SK-N-SH (cell line): ENCODE measurements around the gene PIK3R1.

ENCODE experiments used
- EP300 ChIP-seq, 2 experiments: IDR thresholded peaks; 2 replicates each; pipeline versions ENCODE4 v1.4.0 to v1.6.1; 2012; ENCODE audit warnings: borderline replicate concordance in 1 of 2, low read depth in 1 of 2, low read length in 1 of 2
- EZH2phosphoT487 ChIP-seq: fragments of 200-600 bp; sonication (generic); IDR thresholded peaks from 2 replicates; pipeline ENCODE4 v1.6.1; 2017; ENCODE audit warnings: low read depth, mixed run types, mild to moderate bottlenecking, antibody characterized with exemption, moderate library complexity, borderline replicate concordance
- JUND ChIP-seq: IDR thresholded peaks from 2 replicates; pipeline ENCODE4 v1.4.0; 2012
- MXI1 ChIP-seq: IDR thresholded peaks from 2 replicates; pipeline ENCODE4 v1.6.1; 2012; ENCODE audit warnings: mild to moderate bottlenecking, low read depth, low read length, improper control_type of control experiment
- RCOR1 ChIP-seq: fragments of 150-350 bp; IDR thresholded peaks from 2 replicates; pipeline ENCODE4 v1.6.1; 2017; ENCODE audit warnings: antibody characterized with exemption, low read length
- SIN3A ChIP-seq: IDR thresholded peaks from 2 replicates; pipeline ENCODE4 v1.6.1; 2012; ENCODE audit warnings: low read depth, mild to moderate bottlenecking, low read length, moderate library complexity, borderline replicate concordance
- TAF1 ChIP-seq: IDR thresholded peaks from 2 replicates; pipeline ENCODE4 v1.6.1; 2012; ENCODE audit warnings: low read depth, mild to moderate bottlenecking, low read length, moderate library complexity, borderline replicate concordance
- TCF12 ChIP-seq: IDR thresholded peaks from 2 replicates; pipeline ENCODE4 v1.4.0; 2012
- YY1 ChIP-seq: IDR thresholded peaks from 2 replicates; pipeline ENCODE4 v1.4.0; 2012; ENCODE audit warnings: low read depth, mild to moderate bottlenecking
- TF ChIP-seq, protein P1 (sequence below): fragments of 200-600 bp; sonication (generic); IDR thresholded peaks from 2 replicates; pipeline ENCODE4 v1.6.1; 2017; ENCODE audit warnings: antibody characterized with exemption, mild to moderate bottlenecking, moderate library complexity
- TF ChIP-seq, protein P2 (sequence below): IDR thresholded peaks from 2 replicates; pipeline ENCODE4 v1.6.1; 2012; ENCODE audit warnings: mild to moderate bottlenecking, low read depth, low read length, moderate library complexity
- TF ChIP-seq, protein P3 (sequence below): IDR thresholded peaks from 2 replicates; pipeline ENCODE4 v1.4.0; 2012; ENCODE audit warnings: low read depth
- TF ChIP-seq, protein P4 (sequence below): IDR thresholded peaks from 2 replicates; pipeline ENCODE4 v1.4.0; 2012; ENCODE audit warnings: low read depth, borderline replicate concordance
- TF ChIP-seq, protein P5 (sequence below): IDR thresholded peaks from 2 replicates; pipeline ENCODE4; 2012

DNA sequence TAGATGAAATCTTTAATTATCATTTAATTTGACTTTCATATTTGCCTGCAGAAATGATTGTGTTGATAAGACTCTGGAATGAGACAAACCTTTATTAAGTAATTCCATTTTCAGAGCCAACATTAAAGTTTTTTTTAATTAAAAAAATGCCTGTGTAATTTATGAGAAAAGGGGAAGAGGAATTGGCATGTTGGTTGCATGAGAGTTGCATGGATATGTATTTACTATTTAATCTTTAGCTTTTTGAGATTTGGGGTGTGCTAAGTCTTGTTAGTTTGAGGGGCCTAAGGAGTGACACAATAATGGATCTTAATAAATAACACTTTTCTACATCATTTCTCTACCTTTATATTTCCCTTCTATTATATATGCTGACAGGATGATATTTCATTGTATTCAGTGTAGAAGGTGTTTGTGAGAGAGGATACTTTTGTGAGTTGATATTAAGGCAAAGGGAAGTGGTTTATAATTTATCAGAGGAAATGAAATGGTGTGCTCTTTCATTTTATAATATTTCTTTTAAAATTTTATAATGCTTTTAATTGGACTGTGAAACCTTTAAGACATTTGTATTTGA lies 54.9 kb downstream of the PIK3R1 start:
- TF ChIP-seq, protein P1, sequence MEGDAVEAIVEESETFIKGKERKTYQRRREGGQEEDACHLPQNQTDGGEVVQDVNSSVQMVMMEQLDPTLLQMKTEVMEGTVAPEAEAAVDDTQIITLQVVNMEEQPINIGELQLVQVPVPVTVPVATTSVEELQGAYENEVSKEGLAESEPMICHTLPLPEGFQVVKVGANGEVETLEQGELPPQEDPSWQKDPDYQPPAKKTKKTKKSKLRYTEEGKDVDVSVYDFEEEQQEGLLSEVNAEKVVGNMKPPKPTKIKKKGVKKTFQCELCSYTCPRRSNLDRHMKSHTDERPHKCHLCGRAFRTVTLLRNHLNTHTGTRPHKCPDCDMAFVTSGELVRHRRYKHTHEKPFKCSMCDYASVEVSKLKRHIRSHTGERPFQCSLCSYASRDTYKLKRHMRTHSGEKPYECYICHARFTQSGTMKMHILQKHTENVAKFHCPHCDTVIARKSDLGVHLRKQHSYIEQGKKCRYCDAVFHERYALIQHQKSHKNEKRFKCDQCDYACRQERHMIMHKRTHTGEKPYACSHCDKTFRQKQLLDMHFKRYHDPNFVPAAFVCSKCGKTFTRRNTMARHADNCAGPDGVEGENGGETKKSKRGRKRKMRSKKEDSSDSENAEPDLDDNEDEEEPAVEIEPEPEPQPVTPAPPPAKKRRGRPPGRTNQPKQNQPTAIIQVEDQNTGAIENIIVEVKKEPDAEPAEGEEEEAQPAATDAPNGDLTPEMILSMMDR: no peak
- TF ChIP-seq TAF1 (no peak), YY1 (no peak), EZH2phosphoT487 (no peak), EP300 (IDR thresholded peaks at IDR 0.05; ENCODE audit: borderline replicate concordance in 1 of 2, low read depth in 1 of 2, low read length in 1 of 2) (no peak), JUND (no peak), SIN3A (no peak), RCOR1 (no peak), TCF12 (no peak), MXI1 (no peak)
- TF ChIP-seq, protein P2, sequence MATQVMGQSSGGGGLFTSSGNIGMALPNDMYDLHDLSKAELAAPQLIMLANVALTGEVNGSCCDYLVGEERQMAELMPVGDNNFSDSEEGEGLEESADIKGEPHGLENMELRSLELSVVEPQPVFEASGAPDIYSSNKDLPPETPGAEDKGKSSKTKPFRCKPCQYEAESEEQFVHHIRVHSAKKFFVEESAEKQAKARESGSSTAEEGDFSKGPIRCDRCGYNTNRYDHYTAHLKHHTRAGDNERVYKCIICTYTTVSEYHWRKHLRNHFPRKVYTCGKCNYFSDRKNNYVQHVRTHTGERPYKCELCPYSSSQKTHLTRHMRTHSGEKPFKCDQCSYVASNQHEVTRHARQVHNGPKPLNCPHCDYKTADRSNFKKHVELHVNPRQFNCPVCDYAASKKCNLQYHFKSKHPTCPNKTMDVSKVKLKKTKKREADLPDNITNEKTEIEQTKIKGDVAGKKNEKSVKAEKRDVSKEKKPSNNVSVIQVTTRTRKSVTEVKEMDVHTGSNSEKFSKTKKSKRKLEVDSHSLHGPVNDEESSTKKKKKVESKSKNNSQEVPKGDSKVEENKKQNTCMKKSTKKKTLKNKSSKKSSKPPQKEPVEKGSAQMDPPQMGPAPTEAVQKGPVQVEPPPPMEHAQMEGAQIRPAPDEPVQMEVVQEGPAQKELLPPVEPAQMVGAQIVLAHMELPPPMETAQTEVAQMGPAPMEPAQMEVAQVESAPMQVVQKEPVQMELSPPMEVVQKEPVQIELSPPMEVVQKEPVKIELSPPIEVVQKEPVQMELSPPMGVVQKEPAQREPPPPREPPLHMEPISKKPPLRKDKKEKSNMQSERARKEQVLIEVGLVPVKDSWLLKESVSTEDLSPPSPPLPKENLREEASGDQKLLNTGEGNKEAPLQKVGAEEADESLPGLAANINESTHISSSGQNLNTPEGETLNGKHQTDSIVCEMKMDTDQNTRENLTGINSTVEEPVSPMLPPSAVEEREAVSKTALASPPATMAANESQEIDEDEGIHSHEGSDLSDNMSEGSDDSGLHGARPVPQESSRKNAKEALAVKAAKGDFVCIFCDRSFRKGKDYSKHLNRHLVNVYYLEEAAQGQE: no peak
- TF ChIP-seq, protein P3, sequence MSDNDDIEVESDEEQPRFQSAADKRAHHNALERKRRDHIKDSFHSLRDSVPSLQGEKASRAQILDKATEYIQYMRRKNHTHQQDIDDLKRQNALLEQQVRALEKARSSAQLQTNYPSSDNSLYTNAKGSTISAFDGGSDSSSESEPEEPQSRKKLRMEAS: no peak
- TF ChIP-seq, protein P4, sequence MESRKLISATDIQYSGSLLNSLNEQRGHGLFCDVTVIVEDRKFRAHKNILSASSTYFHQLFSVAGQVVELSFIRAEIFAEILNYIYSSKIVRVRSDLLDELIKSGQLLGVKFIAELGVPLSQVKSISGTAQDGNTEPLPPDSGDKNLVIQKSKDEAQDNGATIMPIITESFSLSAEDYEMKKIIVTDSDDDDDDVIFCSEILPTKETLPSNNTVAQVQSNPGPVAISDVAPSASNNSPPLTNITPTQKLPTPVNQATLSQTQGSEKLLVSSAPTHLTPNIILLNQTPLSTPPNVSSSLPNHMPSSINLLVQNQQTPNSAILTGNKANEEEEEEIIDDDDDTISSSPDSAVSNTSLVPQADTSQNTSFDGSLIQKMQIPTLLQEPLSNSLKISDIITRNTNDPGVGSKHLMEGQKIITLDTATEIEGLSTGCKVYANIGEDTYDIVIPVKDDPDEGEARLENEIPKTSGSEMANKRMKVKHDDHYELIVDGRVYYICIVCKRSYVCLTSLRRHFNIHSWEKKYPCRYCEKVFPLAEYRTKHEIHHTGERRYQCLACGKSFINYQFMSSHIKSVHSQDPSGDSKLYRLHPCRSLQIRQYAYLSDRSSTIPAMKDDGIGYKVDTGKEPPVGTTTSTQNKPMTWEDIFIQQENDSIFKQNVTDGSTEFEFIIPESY: no peak
- TF ChIP-seq, protein P5, sequence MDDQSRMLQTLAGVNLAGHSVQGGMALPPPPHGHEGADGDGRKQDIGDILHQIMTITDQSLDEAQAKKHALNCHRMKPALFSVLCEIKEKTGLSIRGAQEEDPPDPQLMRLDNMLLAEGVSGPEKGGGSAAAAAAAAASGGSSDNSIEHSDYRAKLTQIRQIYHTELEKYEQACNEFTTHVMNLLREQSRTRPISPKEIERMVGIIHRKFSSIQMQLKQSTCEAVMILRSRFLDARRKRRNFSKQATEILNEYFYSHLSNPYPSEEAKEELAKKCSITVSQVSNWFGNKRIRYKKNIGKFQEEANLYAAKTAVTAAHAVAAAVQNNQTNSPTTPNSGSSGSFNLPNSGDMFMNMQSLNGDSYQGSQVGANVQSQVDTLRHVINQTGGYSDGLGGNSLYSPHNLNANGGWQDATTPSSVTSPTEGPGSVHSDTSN: no peak
